ENCODE results near the gene BANF2. TPM values are rescaled to one million over a fixed set of nuclear protein-coding genes. Genes with fewer than 3 reads are reported as not detected.

The BANF2 gene
- total and polyA plus RNA-seq, 2 of the 13 experiments (the other 11 are each of a cell fraction or from before 2014, with no cell fraction given), result 0.35 TPM; not detected in 1

GRCh38 chr20:17682889-17683198 is 16.9 kb upstream of the BANF2 start (continued):
- TF ChIP-seq ZKSCAN8 (CRISPR knock-in tag; IDR thresholded peaks at IDR 0.05; ENCODE audit: borderline replicate concordance), result 0 out of 2 replicates have a peak, but pooled peaks have one; percentile 14
- no peak for TF ChIP-seq ZSCAN29 (CRISPR knock-in tag; conservative IDR thresholded peaks at IDR 0.05)
- 0 out of 2 replicates have a peak, but pooled peaks have one; percentile 14 for TF ChIP-seq ZNF337 (CRISPR knock-in tag; IDR thresholded peaks at IDR 0.05; ENCODE audit: borderline replicate concordance, low read depth)
- TF ChIP-seq, protein P1, sequence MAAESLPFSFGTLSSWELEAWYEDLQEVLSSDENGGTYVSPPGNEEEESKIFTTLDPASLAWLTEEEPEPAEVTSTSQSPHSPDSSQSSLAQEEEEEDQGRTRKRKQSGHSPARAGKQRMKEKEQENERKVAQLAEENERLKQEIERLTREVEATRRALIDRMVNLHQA (CRISPR knock-in tag; IDR thresholded peaks at IDR 0.05), result no peak
- TF ChIP-seq, protein P2, sequence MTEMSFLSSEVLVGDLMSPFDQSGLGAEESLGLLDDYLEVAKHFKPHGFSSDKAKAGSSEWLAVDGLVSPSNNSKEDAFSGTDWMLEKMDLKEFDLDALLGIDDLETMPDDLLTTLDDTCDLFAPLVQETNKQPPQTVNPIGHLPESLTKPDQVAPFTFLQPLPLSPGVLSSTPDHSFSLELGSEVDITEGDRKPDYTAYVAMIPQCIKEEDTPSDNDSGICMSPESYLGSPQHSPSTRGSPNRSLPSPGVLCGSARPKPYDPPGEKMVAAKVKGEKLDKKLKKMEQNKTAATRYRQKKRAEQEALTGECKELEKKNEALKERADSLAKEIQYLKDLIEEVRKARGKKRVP (CRISPR knock-in tag; IDR thresholded peaks at IDR 0.05), result no peak
- TF ChIP-seq KAT2B (IDR thresholded peaks at IDR 0.05; ENCODE audit: borderline replicate concordance, low read depth, low read length), result no peak
- TF ChIP-seq NR2F1 (CRISPR knock-in tag; IDR thresholded peaks at IDR 0.05), result no peak
- TF ChIP-seq TFDP2 (CRISPR knock-in tag; IDR thresholded peaks at IDR 0.05), result no peak
- TF ChIP-seq HDAC1 (CRISPR knock-in tag; IDR thresholded peaks at IDR 0.05), result no peak
- no peak for TF ChIP-seq ZNF878 (CRISPR knock-in tag; IDR thresholded peaks at IDR 0.05)
- no peak for TF ChIP-seq SMARCC2 (IDR thresholded peaks at IDR 0.05)
- TF ChIP-seq ZNF770 (CRISPR knock-in tag; IDR thresholded peaks at IDR 0.05), result no peak
- no peak; the same call in 1 of the 2 replicates for TF ChIP-seq PITX1 (CRISPR knock-in tag; IDR thresholded peaks at IDR 0.05)
- TF ChIP-seq TBL1XR1 (IDR thresholded peaks at IDR 0.05; ENCODE audit: borderline replicate concordance, low read length, partially characterized antibody), result no peak
- TF ChIP-seq JUN (CRISPR knock-in tag; IDR thresholded peaks at IDR 0.05), result no peak
- TF ChIP-seq FOXA3 (CRISPR knock-in tag; IDR thresholded peaks at IDR 0.05), result no peak
- TF ChIP-seq BATF2 (CRISPR knock-in tag; IDR thresholded peaks at IDR 0.05), result no peak
- no peak for TF ChIP-seq ZUFSP (CRISPR knock-in tag; IDR thresholded peaks at IDR 0.05; ENCODE audit: borderline replicate concordance)
- TF ChIP-seq, protein P3, sequence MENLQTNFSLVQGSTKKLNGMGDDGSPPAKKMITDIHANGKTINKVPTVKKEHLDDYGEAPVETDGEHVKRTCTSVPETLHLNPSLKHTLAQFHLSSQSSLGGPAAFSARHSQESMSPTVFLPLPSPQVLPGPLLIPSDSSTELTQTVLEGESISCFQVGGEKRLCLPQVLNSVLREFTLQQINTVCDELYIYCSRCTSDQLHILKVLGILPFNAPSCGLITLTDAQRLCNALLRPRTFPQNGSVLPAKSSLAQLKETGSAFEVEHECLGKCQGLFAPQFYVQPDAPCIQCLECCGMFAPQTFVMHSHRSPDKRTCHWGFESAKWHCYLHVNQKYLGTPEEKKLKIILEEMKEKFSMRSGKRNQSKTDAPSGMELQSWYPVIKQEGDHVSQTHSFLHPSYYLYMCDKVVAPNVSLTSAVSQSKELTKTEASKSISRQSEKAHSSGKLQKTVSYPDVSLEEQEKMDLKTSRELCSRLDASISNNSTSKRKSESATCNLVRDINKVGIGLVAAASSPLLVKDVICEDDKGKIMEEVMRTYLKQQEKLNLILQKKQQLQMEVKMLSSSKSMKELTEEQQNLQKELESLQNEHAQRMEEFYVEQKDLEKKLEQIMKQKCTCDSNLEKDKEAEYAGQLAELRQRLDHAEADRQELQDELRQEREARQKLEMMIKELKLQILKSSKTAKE (CRISPR knock-in tag; IDR thresholded peaks at IDR 0.05; ENCODE audit: borderline replicate concordance), result 0 out of 2 replicates have a peak, but pooled peaks have one; percentile 1
- peak; percentile 15; the same call in 1 of the 2 replicates for TF ChIP-seq ZMYM2 (CRISPR knock-in tag; IDR thresholded peaks at IDR 0.05)

Data from HepG2 (cell line).